RWPE1 (cell line): Measurements from ENCODE around the gene WEE2.
A peak's percentile ranks its signal among the peaks of the same experiment; 100 is the strongest.
"Not testable (repeated sequence)": the region's sequence is repeated elsewhere in the genome, so short reads cannot be mapped to it uniquely, and the experiment has no call there.

ENCODE experiments used
- CTCF ChIA-PET: fragments of 350-600 bp; sonication (Branson Sonifier 250); formaldehyde crosslinking; extraction: SDS; loops from one replicate; lab custom pipeline; 2021; lab: Yijun Ruan, JAX
- POLR2A ChIA-PET: fragments of 400-600 bp; formaldehyde crosslinking; extraction: SDS; loops from one replicate; lab custom pipeline; 2020; ENCODE audit warnings: antibody characterized with exemption; ENCODE audit not compliant: low non-redundant PET; lab: Yijun Ruan, JAX
- DNase-seq: peaks from one replicate; pipeline ENCODE4 v3.0.0; 2012; ENCODE audit warnings: low spot score
- H3K27ac ChIP-seq: fragments of 450-650 bp; 2 replicates; pipeline ENCODE4 v1.5.1; 2017
- CTCF ChIP-seq: fragments of 450-650 bp; conservative IDR thresholded peaks from 2 replicates; pipeline ENCODE4 v1.5.1; 2017; ENCODE audit warnings: low read depth, mild to moderate bottlenecking

Gene WEE2

GRCh38 chr7:141748396-141748795 lies 40.2 kb downstream of the WEE2 start:
- ChIA-PET CTCF (no interaction called here), POLR2A (no interaction called here)
- H3K27ac ChIP-seq = no peak overlapping the region
- TF ChIP-seq CTCF = no peak
- no peak for DNase-seq

- DNase-seq, H3K27ac ChIP-seq, CTCF ChIA-PET, POLR2A ChIA-PET: not testable (repeated sequence)
These were observed 43.8 kb downstream of the WEE2 start for GRCh38 chr7:141751904-141752303.

GRCh38 chr7:141752634-141753033 lies 44.5 kb downstream of the WEE2 start:
- DNase-seq = no peak
- ChIA-PET POLR2A (no interaction called here), CTCF (no interaction called here)
- peak; percentile 38 for TF ChIP-seq CTCF
- no peak overlapping the region for H3K27ac ChIP-seq

GRCh38 chr7:141754939-141755338 lies 46.8 kb downstream of the WEE2 start:
- peak; percentile 3 for DNase-seq
- ChIA-PET CTCF (no interaction called here), POLR2A (no interaction called here)
- TF ChIP-seq CTCF = peak; percentile 20; the same call in 1 of the 2 replicates
- H3K27ac ChIP-seq = no peak overlapping the region

- no peak within 1 kb of the TSS for H3K27ac ChIP-seq
- ChIA-PET CTCF (no interaction called here), POLR2A (no interaction called here)
- no peak for TF ChIP-seq CTCF
- DNase-seq = no peak
These were observed 55.6 kb downstream of the WEE2 start, which contains the start of gene TAS2R3 for GRCh38 chr7:141763797-141764196. TAS2R3 (plus strand) TSS chr7:141764097; CDS start chr7:141764159, 62 bp downstream.

- DNase-seq, CTCF ChIA-PET, H3K27ac ChIP-seq, POLR2A ChIA-PET: not testable (repeated sequence)
These were observed 62.0 kb downstream of the WEE2 start for GRCh38 chr7:141770083-141770583.

GRCh38 chr7:141776374-141776773 lies 68.2 kb downstream of the WEE2 start, which contains the start of gene TAS2R4:
TAS2R4 (plus strand) TSS chr7:141776674; CDS start chr7:141778489, 1,815 bp downstream.
- ChIA-PET CTCF (no interaction called here), POLR2A (no interaction called here)
- no peak for DNase-seq
- H3K27ac ChIP-seq = no peak within 1 kb of the TSS
- TF ChIP-seq CTCF = no peak
